Glomerular visceral epithelial cell (primary cell): ENCODE measurements around the gene TBC1D22A.

Experiments used
- DNase-seq: peaks from one replicate; pipeline ENCODE4 v3.0.0-alpha.2; 2016; ENCODE audit errors: extremely low spot score

The TBC1D22A gene

DNA sequence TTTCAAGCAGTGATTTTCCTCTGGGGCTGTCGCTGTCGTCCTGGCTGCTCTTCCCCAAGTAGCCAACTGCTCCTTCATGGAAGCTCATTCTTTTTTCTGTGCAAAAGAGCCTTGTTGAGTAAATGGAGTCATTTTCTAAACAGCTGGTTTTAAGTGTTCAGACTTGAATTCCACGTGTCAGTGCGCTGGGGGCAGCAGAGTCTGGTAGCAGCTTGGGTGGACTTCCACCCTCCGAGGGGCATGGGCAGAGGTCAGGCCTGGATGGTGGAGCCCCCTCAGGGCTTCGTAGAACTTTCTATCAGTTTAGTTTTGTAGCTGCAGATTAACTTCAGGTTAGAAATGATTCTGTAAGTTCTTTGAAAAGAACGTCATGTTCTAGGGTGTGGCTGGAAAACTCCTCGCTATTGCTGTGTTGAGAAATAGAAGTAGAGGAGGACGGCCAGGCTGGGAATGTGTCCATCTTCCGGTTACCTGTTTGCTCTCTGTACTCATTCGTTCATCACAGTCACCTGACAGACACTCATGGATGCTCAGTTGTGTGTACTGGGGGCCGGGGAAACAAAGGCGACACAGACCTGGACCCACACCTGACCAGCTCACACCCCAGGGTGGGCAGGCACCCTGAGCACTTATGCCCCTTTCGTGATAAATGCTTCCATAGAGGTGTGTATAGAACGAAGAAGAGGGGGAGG is 270.7 kb downstream of the TBC1D22A start:
- DNase-seq, result no peak

- no peak for DNase-seq
These were observed 271.2 kb downstream of the TBC1D22A start for GRCh38 chr22:47033648-47034000.

GRCh38 chr22:47034076-47034808 is 271.8 kb downstream of the TBC1D22A start:
- DNase-seq, result no peak

- DNase-seq, result no peak
These were observed 272.5 kb downstream of the TBC1D22A start for GRCh38 chr22:47034905-47035419.

DNA sequence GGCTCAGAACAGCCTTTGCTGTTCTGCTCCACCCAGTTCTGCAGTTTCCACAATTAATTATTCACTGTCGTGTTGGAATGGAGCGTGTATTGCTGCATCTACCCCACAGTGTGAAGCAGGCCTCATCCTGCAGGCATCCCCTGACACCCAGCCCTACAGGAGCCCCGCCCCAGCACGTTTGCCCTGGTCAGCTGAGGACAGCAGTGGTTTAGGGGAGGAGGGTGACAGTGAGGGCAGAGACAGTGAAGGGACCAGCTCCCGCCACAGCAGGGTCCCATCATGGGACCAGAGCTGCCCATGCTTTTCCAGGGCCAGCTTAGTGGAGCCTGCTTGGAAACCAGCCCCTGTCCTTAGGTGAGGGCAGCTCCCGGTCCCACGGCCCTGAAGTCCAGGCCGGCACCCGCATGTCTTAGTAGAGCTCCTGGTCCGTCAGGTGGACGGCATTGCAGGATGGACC is 273.0 kb downstream of the TBC1D22A start:
- no peak for DNase-seq

- no peak for DNase-seq
These were observed 273.9 kb downstream of the TBC1D22A start for GRCh38 chr22:47036352-47036751.

DNA sequence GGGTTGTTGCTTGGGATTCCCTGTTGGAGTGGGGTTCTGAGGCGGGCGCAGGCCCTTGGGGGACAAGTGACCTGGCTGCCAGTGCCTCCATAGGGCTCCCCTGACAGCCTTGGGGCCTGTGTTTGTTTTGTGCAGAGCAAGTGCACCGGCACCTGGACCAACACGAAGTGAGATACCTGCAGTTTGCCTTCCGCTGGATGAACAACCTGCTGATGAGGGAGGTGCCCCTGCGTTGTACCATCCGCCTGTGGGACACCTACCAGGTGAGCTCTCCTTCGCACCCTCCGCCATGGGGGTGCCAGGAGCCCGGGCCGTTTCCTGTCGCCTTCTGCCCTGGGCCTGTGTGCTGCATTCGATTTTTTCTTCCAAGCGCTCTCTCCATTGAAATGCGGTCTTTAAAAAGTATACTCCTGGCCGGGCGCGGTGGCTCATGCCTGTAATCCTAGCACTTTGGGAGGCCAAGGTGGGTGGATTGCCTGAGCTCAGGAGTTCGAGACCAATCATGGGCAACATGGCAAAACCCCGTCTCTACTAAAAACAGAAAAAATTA is 274.6 kb downstream of the TBC1D22A start:
- DNase-seq, result no peak

DNA sequence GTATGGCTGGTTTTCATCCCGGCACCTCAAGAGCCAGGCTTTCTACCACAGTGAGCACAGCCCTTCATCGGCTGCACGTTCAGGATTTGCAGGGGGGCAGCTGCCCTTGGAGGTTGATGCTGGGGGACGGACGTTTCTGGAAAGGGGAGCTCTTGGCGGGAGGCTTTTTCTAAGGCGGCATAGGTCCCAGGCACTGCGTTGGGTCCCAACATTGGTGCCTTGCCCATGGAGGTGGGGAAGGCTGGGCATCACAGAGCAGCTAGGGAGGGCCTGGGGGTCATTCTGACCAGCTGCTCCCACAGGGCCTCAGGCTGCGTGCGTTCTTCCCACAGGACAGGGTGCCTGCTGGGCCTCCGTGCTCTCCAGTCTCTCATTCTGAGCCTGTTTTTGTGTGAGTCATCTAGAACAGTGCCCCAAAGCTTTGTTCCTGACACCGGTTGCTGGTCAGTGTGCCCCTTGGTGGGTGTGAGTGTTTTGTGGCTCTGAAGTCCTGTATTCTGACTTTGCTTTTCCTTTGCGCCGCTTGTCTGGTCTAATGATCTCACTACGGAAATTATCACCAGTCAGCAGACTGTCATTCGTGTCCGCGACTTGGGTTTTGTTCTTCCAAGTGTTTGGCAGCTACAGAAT is 275.9 kb downstream of the TBC1D22A start:
- DNase-seq, result no peak

DNA sequence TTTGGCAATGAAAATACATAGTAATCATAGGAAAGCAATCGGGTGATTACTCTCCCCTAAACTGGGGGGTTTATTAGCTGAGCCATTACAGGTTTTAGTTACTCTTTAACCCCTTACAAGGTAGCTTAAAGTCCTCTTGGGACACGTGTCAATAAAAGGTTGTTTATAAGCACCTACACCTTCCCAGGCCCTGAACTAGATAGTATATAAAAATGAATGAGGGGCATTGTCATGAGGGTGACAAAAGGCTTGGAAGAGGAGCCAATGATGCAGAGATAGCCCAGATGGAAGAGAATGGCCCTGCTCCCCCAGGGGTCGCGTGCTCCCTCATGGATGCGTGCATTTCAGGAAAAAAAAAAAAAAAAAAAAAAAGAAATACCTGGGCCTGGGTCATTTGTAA is 276.9 kb downstream of the TBC1D22A start:
- DNase-seq, result no peak

- DNase-seq, result no peak
These were observed 278.2 kb downstream of the TBC1D22A start for GRCh38 chr22:47040486-47041270.

- DNase-seq, result no peak
These were observed 279.0 kb downstream of the TBC1D22A start for GRCh38 chr22:47041271-47042115.

DNA sequence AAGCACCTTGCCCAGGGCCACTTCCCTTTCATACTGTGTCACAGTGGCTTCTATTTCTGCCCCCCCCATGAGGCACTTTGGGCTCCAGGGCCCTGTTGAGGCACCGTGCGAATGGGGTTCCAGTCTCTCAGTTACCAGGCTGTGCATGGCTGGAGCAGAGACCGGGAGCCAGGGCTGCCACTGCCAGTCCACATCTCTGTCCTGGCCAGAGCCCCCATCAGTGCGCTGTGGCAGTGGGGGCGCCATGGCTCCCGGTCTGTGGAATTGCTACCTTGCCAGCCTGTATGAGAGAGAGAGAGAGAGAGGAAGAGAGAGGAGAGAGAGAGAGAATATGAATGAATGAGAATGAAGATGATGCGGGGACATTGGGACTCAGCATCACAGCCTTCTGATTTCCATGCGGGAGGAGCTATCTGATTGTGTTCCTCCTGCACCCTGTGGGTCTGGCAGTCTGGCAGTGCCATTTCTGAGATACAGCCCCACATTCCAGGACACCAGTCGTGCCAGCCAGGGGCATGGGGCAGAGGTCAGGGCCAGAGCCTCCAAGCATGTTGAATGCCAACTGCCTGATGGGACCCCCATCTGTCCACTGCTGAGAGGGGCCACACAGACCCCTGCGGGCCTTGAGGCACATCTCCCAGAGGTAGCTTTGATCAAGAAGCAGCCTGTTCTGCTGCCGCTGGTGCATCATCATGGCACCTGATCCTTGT is 279.8 kb downstream of the TBC1D22A start:
- DNase-seq, result no peak

GRCh38 chr22:47042861-47043496 is 280.5 kb downstream of the TBC1D22A start:
- DNase-seq, result no peak

- DNase-seq, result peak; percentile 60
These were observed 281.6 kb downstream of the TBC1D22A start for GRCh38 chr22:47043835-47044721.

GRCh38 chr22:47044722-47045535 is 282.5 kb downstream of the TBC1D22A start:
- no peak for DNase-seq

GRCh38 chr22:47045691-47046410 is 283.4 kb downstream of the TBC1D22A start:
- no peak for DNase-seq
